B cell (primary cell): ENCODE data around the gene CBX7. TPM values are rescaled to one million over a fixed set of nuclear protein-coding genes. Genes with fewer than 3 reads are reported as not detected.

Source experiments
- ATAC-seq: fragments of 200-7000 bp; cut with Tn5 transposase; one replicate; pipeline ENCODE4 v1.10.0; 2021; ENCODE audit warnings: low read depth, mild to moderate bottlenecking, moderate number of reproducible peaks, moderate library complexity
- CTCF ChIA-PET: fragments of 350-600 bp; sonication (Branson Sonifier 250); formaldehyde crosslinking; loops from one replicate; lab custom pipeline; 2021; ENCODE audit warnings: antibody characterized with exemption, inconsistent platforms; lab: Charles Lee
- POLR2A ChIA-PET: fragments of 350-600 bp; sonication (Branson Sonifier 250); formaldehyde crosslinking; loops from one replicate; lab custom pipeline; 2021; ENCODE audit warnings: antibody characterized with exemption; lab: Charles Lee
- DNase-seq: peaks from one replicate; pipeline ENCODE4 v3.0.0; 2013
- H2AFZ ChIP-seq: 2 replicates; pipeline ENCODE4 v1.6.1; 2012; ENCODE audit warnings: mild to moderate bottlenecking, low read depth, low read length; ENCODE audit not compliant: insufficient read depth, poor library complexity, severe bottlenecking
- H3K27ac ChIP-seq, 2 donors: 1 replicate in 1 of 2; 2 replicates in 1 of 2; pipeline ENCODE4 v1.5.1; 2012 to 2013; ENCODE audit warnings: low read length in 2 of 2, mild to moderate bottlenecking in 2 of 2, moderate library complexity in 1 of 2
- H3K27me3 ChIP-seq, 4 experiments: fragments of 200-600 bp in 1 of 4; sonication (generic) in 1 of 4; replicated peaks in 1 of 4; 1 replicate in 2 of 4; 2 replicates in 2 of 4; pipeline versions ENCODE4 v1.6.1 to v1.7.0; 2013 to 2016; ENCODE audit warnings: low read length in 3 of 4, mild to moderate bottlenecking in 2 of 4, mixed read lengths in 1 of 4, moderate library complexity in 1 of 4; ENCODE audit not compliant: insufficient read depth in 4 of 4, control insufficient read depth in 3 of 4; ENCODE audit errors: control extremely low read depth in 1 of 4
- H3K36me3 ChIP-seq, 2 experiments: replicated peaks in 1 of 2; 1 replicate in 1 of 2; 2 replicates in 1 of 2; pipeline versions ENCODE4 v1.6.1 to v1.7.1; 2013; ENCODE audit warnings: low read length in 1 of 2; ENCODE audit not compliant: insufficient read depth in 2 of 2, control insufficient read depth in 1 of 2; ENCODE audit errors: control extremely low read depth in 1 of 2, extremely low read depth in 1 of 2
- H3K4me1 ChIP-seq, 2 donors: fragments of 200-600 bp in 1 of 2; sonication (generic) in 1 of 2; 1 replicate in 1 of 2; 2 replicates in 1 of 2; pipeline versions ENCODE4 v1.5.1 to v1.6.1; 2013 to 2017; ENCODE audit warnings: low read length in 2 of 2; ENCODE audit not compliant: control insufficient read depth in 2 of 2, insufficient read depth in 2 of 2
- H3K4me2 ChIP-seq: replicated peaks from 2 replicates; pipeline ENCODE3; 2012; ENCODE audit warnings: mild to moderate bottlenecking, low read depth, low read length; ENCODE audit not compliant: poor library complexity, severe bottlenecking
- H3K4me3 ChIP-seq, 5 experiments: fragments of 200-600 bp in 1 of 5; sonication (generic) in 1 of 5; 1 replicate in 3 of 5; 2 replicates in 2 of 5; pipeline versions ENCODE4 v1.5.1 to v1.7.0; 2011 to 2016; ENCODE audit warnings: low read length in 4 of 5, mild to moderate bottlenecking in 4 of 5, low read depth in 2 of 5, control low read depth in 1 of 5, moderate library complexity in 1 of 5; ENCODE audit not compliant: insufficient read depth in 1 of 5; ENCODE audit errors: control extremely low read depth in 1 of 5, extremely low read depth in 1 of 5
- H3K79me2 ChIP-seq: fragments of 200-600 bp; sonication (generic); one replicate; pipeline ENCODE4 v1.6.0; 2016; ENCODE audit warnings: low read length; ENCODE audit not compliant: control insufficient read depth, insufficient read depth
- H3K9ac ChIP-seq: fragments of 200-600 bp; sonication (generic); 2 replicates; pipeline ENCODE4 v1.6.1; 2017; ENCODE audit warnings: mild to moderate bottlenecking, low read length, moderate library complexity
- H3K9me3 ChIP-seq, 3 donors: one replicate each; pipeline versions ENCODE4 v1.6.1 to v1.7.1; 2013; ENCODE audit warnings: low read length in 2 of 3; ENCODE audit not compliant: control insufficient read depth in 2 of 3, insufficient read depth in 1 of 3; ENCODE audit errors: control extremely low read depth in 1 of 3
- H4K20me1 ChIP-seq: 2 replicates; pipeline ENCODE4 v1.6.0; 2012; ENCODE audit warnings: mild to moderate bottlenecking, low read length; ENCODE audit not compliant: insufficient read depth, control insufficient read depth, poor library complexity, severe bottlenecking
- H3K27ac Mint-ChIP-seq: one replicate; pipeline ENCODE4 v1.8.0; 2021; ENCODE audit warnings: mixed read lengths
- H3K27me3 Mint-ChIP-seq: one replicate; pipeline ENCODE4 v1.8.0; 2021; ENCODE audit warnings: mixed read lengths
- H3K4me1 Mint-ChIP-seq: one replicate; pipeline ENCODE4 v1.8.0; 2021; ENCODE audit warnings: mixed read lengths
- H3K4me3 Mint-ChIP-seq: one replicate; pipeline ENCODE4 v1.8.0; 2021; ENCODE audit warnings: mixed read lengths
- H3K9me3 Mint-ChIP-seq: one replicate; pipeline ENCODE4 v1.8.0; 2022; ENCODE audit warnings: mixed read lengths; ENCODE audit not compliant: insufficient read depth
- EZH2 ChIP-seq: IDR thresholded peaks from 2 replicates; pipeline ENCODE4 v1.6.1; 2012; ENCODE audit warnings: borderline replicate concordance, low read depth, mild to moderate bottlenecking, moderate library complexity, low read length; ENCODE audit not compliant: insufficient read depth, poor library complexity, severe bottlenecking
- whole genome bisulfite sequencing: methylation state at CpG from one replicate; pipeline ENCODE4 v1.1.5; 2013; ENCODE audit warnings: missing lambda C conversion rate; ENCODE audit not compliant: insufficient coverage; 5-methylcytosine and 5-hydroxymethylcytosine counted together
- intact Hi-C: fragments of 100-400 bp; cut with micrococcal nuclease; formaldehyde crosslinking; loops from one replicate; pipeline ENCODE4 v1.10.0; 2022
- polyA plus RNA-seq: library from polyadenylated mRNA; depleted of rRNA; stranded (reverse); fragments of >200 nt; gene quantifications from 2 replicates; pipeline ENCODE4 v1.2.3, GENCODE V29; 2012
- total RNA-seq, 2 donors: library from RNA; stranded (reverse); fragments of 120-200 nt in 1 of 2; gene quantifications; 1 replicate in 1 of 2; 2 replicates in 1 of 2; pipeline versions ENCODE4 v1.2.3 to v1.2.4, GENCODE V29; 2013 to 2022
- TF ChIP-seq, protein P1 (sequence below): fragments of 200-600 bp; IDR thresholded peaks from one replicate; pipeline ENCODE4 v1.8.0; 2022; ENCODE audit warnings: antibody characterized with exemption, mild to moderate bottlenecking

Gene CBX7
- total and polyA plus RNA-seq, 2 donors (not counting 1 experiment from before 2014, with no cell fraction given) = 83.6 to 141 TPM

DNA sequence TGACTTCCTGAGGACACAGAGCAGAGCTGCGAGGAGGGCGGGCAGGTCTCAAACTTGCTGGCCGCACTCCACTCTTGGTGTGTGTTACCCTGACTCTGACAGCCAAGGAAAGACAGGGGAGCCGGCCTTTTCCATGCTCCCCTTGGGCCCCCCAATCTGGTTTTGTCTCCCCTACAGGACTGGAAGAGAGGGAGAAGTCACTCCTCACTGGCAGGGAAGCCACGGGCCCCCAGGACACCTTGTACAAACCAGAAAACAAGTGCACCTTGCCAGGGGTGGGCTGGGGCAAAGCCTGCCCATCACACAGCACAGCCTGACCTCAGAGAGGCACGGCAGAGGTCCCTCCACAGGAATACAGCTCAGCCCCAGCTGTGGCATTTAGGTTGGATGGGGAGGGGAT is 20.2 kb downstream of the CBX7 start:
- TF ChIP-seq, protein P1, sequence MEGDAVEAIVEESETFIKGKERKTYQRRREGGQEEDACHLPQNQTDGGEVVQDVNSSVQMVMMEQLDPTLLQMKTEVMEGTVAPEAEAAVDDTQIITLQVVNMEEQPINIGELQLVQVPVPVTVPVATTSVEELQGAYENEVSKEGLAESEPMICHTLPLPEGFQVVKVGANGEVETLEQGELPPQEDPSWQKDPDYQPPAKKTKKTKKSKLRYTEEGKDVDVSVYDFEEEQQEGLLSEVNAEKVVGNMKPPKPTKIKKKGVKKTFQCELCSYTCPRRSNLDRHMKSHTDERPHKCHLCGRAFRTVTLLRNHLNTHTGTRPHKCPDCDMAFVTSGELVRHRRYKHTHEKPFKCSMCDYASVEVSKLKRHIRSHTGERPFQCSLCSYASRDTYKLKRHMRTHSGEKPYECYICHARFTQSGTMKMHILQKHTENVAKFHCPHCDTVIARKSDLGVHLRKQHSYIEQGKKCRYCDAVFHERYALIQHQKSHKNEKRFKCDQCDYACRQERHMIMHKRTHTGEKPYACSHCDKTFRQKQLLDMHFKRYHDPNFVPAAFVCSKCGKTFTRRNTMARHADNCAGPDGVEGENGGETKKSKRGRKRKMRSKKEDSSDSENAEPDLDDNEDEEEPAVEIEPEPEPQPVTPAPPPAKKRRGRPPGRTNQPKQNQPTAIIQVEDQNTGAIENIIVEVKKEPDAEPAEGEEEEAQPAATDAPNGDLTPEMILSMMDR = no peak
- TF ChIP-seq EZH2 = no peak
- peaks cover 0 to 29% of the 10 kb centered on the region in 2 experiments for H3K36me3 ChIP-seq
- H3K4me1 ChIP-seq = no peaks in the 10 kb centered on the region
- Mint-ChIP-seq H3K4me3 (no peak overlapping the region), H3K4me1 (no peaks in the 10 kb centered on the region), H3K27me3 (no peaks in the 10 kb centered on the region), H3K27ac (peak overlapping the region; percentile 53), H3K9me3 (no peaks in the 10 kb centered on the region)
- H3K4me2 ChIP-seq = no peak overlapping the region
- peaks cover 49% of the 10 kb centered on the region for H4K20me1 ChIP-seq
- H2AFZ ChIP-seq = no peak overlapping the region
- CTCF ChIA-PET = no interaction called here
- POLR2A ChIA-PET = no interaction called here
- WGBS = 97% methylated on average over 5 of the region's 6 CpGs
- no peak overlapping the region for H3K4me3 ChIP-seq
- H3K27me3 ChIP-seq = no peaks in the 10 kb centered on the region
- no peak for ATAC-seq
- H3K9ac ChIP-seq = no peak overlapping the region
- H3K79me2 ChIP-seq = peaks cover 5% of the 10 kb centered on the region
- peaks cover 0 to 4% (median 0%) of the 10 kb centered on the region in 3 donors for H3K9me3 ChIP-seq
- no peak overlapping the region for H3K27ac ChIP-seq
- no peak for DNase-seq
- intact Hi-C loops = no loop called here

DNA sequence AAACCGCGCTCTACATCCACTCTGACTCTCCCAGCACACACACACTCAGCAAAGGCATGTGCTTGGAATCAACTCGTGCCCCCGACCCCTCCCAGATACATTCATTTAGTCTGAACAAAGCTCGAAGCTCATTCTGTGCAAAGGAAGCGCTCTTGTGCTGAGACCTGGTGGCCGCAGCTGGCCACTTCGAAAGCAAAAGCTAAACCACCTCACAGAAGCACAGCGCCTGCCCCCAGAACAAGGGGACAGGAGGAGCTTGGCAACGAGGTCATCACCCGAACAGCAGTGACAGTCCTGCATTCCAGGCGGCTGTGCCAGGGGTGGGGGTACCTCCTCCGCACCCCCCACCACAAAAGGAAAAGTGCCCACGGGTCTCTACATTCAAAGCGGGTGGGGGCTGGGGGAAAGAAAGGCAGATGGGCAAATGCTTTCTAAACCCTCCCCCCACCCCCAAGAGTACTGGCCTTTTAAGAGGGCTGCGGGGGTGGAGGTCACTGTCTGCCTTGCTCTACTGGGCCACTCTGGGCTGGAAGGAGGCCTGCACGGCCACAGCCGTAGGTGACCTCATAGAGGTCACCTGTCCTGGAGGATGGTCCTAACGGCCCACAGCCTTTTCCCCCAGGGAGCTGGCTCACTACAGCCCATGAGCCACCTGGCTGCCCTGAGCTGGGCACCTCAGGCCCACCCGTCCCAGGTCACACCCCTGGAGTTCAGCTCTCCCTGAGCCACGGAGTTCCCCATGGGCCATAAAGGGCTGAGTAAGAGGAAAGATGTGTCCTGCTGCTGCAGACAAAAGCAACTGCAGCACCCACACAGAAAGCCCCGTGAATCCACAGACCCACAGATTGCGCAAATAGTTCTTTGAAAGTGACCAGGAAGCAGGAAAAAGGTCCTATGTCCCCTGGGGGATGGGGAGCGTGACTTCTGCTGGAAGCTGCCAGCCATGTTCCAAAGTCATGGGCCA is 21.3 kb downstream of the CBX7 start:
- Histone ChIP-seq H3K79me2 (no peaks in the 10 kb centered on the region), H3K9ac (no peak overlapping the region), H3K4me2 (no peak overlapping the region), H2AFZ (no peak overlapping the region), H4K20me1 (peaks cover 41% of the 10 kb centered on the region), H3K36me3 (peaks cover 0 to 26% of the 10 kb centered on the region in 2 experiments), H3K27ac (no peak overlapping the region), H3K4me1 (no peaks in the 10 kb centered on the region), H3K4me3 (no peak overlapping the region), H3K27me3 (no peaks in the 10 kb centered on the region), H3K9me3 (peaks cover 0 to 4% (median 0%) of the 10 kb centered on the region in 3 donors)
- H3K4me1 Mint-ChIP-seq = no peaks in the 10 kb centered on the region
- DNase-seq (no peak), ATAC-seq (no peak)
- CTCF ChIA-PET = no interaction called here
- POLR2A ChIA-PET = interaction anchor here (0.5 kb wide), 1 partner anchor 188 kb away, joined by 3 read pairs; no protein-coding TSS in a partner anchor
- H3K27ac Mint-ChIP-seq = no peak overlapping the region
- WGBS = 82% methylated on average over 16 of the region's 24 CpGs
- no peaks in the 10 kb centered on the region for H3K27me3 Mint-ChIP-seq
- intact Hi-C loops = no loop called here
- H3K9me3 Mint-ChIP-seq = no peaks in the 10 kb centered on the region
- TF ChIP-seq, protein P1 = no peak
- TF ChIP-seq EZH2 = no peak
- H3K4me3 Mint-ChIP-seq = no peak overlapping the region
